Omental fat pad (tissue), 4 donors: Measurements from ENCODE around the gene MRFAP1. TPM values are rescaled to one million over a fixed set of nuclear protein-coding genes. Genes with fewer than 3 reads are reported as not detected.

Experiments
- ATAC-seq: fragments of 150-250 bp; one replicate; pipeline ENCODE4 v1.9.1; 2016; ENCODE audit warnings: mild to moderate bottlenecking, moderate library complexity; ENCODE audit not compliant: low FRiP score
- DNase-seq: peaks from one replicate; pipeline ENCODE4 v3.0.0-alpha.2; 2019; ENCODE audit warnings: low spot score
- CTCF ChIP-seq, 3 donors: fragments of 450-650 bp; IDR thresholded peaks; one replicate each; pipeline ENCODE4 v1.5.1; 2016 to 2017; ENCODE audit warnings: antibody characterized with exemption in 3 of 3, mild to moderate bottlenecking in 3 of 3, moderate library complexity in 2 of 3
- total RNA-seq, 4 donors: library from RNA; depleted of rRNA; stranded (reverse); fragments of >200 nt; gene quantifications; one replicate each; pipeline ENCODE4 v1.1.0, GENCODE V29; 2016

The MRFAP1 gene
- 100 to 1,000 TPM; 125 to 149 (median 140) TPM for total RNA-seq

- TF ChIP-seq CTCF (IDR thresholded peaks at IDR 0.05): no peak
- DNase-seq (peak; percentile 74), ATAC-seq (peak; percentile 98)
Observed at GRCh38 chr4:6640292-6641163, at the start of gene MRFAP1. TSS of gene MRFAP1 (plus strand) at chr4:6640685. CDS start at chr4:6640863, 178 bp downstream.

- DNase-seq (no peak), ATAC-seq (no peak)
- no peak for TF ChIP-seq CTCF (IDR thresholded peaks at IDR 0.05)
Observed at GRCh38 chr4:6591313-6591712, 49.2 kb upstream of the MRFAP1 start.

GRCh38 chr4:6591781-6592180, 48.7 kb upstream of the MRFAP1 start:
- ATAC-seq (no peak), DNase-seq (no peak)
- no peak for TF ChIP-seq CTCF (IDR thresholded peaks at IDR 0.05)

GRCh38 chr4:6592804-6593563, 47.5 kb upstream of the MRFAP1 start:
- ATAC-seq (no peak), DNase-seq (no peak)
- no peak for TF ChIP-seq CTCF (IDR thresholded peaks at IDR 0.05)

- TF ChIP-seq CTCF (IDR thresholded peaks at IDR 0.05): no peak
- DNase-seq: no peak
- no peak for ATAC-seq
Observed at GRCh38 chr4:6594341-6594740, 46.1 kb upstream of the MRFAP1 start.

- no peak for ATAC-seq
- no peak for DNase-seq
- no peak for TF ChIP-seq CTCF (IDR thresholded peaks at IDR 0.05)
Observed at GRCh38 chr4:6594826-6595355, 45.6 kb upstream of the MRFAP1 start.
